Hepatocyte (in vitro differentiated cells): ENCODE measurements around the gene SIGLEC5. TPM values are rescaled to one million over a fixed set of nuclear protein-coding genes. Genes with fewer than 3 reads are reported as not detected.

ENCODE experiments used
- DNase-seq: peaks from one replicate; pipeline ENCODE4 v3.0.0-alpha.2; 2016; ENCODE audit warnings: low spot score
- H2AFZ ChIP-seq: fragments of 200-600 bp; sonication (generic); 2 replicates; pipeline ENCODE4 v1.6.0; 2016; ENCODE audit warnings: antibody characterized with exemption, mild to moderate bottlenecking
- H3K27ac ChIP-seq: fragments of 200-600 bp; sonication (generic); 2 replicates; pipeline ENCODE4 v1.5.1; 2016; ENCODE audit warnings: mild to moderate bottlenecking
- H3K27me3 ChIP-seq: fragments of 200-600 bp; sonication (generic); 2 replicates; pipeline ENCODE4 v1.6.1; 2016
- H3K36me3 ChIP-seq: fragments of 200-600 bp; sonication (generic); replicated peaks from 2 replicates; pipeline ENCODE4 v1.5.1; 2016; ENCODE audit warnings: low read depth; ENCODE audit not compliant: insufficient read depth
- H3K4me1 ChIP-seq: fragments of 200-600 bp; sonication (generic); 2 replicates; pipeline ENCODE4 v1.5.1; 2016; ENCODE audit warnings: mild to moderate bottlenecking, moderate library complexity; ENCODE audit not compliant: insufficient read depth
- H3K4me2 ChIP-seq: fragments of 200-600 bp; sonication (generic); 2 replicates; pipeline ENCODE4 v1.6.0; 2016
- H3K4me3 ChIP-seq: fragments of 200-600 bp; sonication (generic); 2 replicates; pipeline ENCODE4 v1.5.1; 2016; ENCODE audit warnings: mild to moderate bottlenecking
- H3K79me2 ChIP-seq: fragments of 200-600 bp; sonication (generic); 2 replicates; pipeline ENCODE4 v1.6.0; 2017; ENCODE audit warnings: mild to moderate bottlenecking
- H3K9me2 ChIP-seq: fragments of 200-600 bp; sonication (generic); replicated peaks from 2 replicates; pipeline ENCODE4 v1.6.0; 2017; ENCODE audit warnings: mild to moderate bottlenecking; ENCODE audit not compliant: insufficient read depth
- H3K9me3 ChIP-seq: fragments of 200-600 bp; sonication (generic); 2 replicates; pipeline ENCODE4 v1.5.1; 2016; ENCODE audit warnings: low read depth, mild to moderate bottlenecking
- H4K20me1 ChIP-seq: fragments of 200-600 bp; sonication (generic); 2 replicates; pipeline ENCODE4 v1.6.0; 2016; ENCODE audit warnings: mild to moderate bottlenecking; ENCODE audit not compliant: insufficient read depth, poor library complexity, severe bottlenecking
- EZH2 ChIP-seq: fragments of 200-600 bp; sonication (generic); IDR thresholded peaks from 2 replicates; pipeline ENCODE4 v1.6.1; 2016; ENCODE audit warnings: antibody characterized with exemption, mild to moderate bottlenecking, borderline replicate concordance
- EZH2phosphoT487 ChIP-seq: fragments of 200-600 bp; sonication (generic); IDR thresholded peaks from one replicate; pipeline ENCODE4 v1.6.1; 2018; ENCODE audit warnings: antibody characterized with exemption, mild to moderate bottlenecking, low read depth, moderate library complexity; ENCODE audit not compliant: unreplicated experiment, severe bottlenecking
- WGBS: methylation state at CpG from one replicate; pipeline ENCODE4 v1.1.6; 2016; ENCODE audit warnings: low lambda C conversion rate; ENCODE audit errors: missing lambda C conversion rate; 5-methylcytosine and 5-hydroxymethylcytosine counted together
- polyA plus RNA-seq: library from polyadenylated mRNA; unstranded; fragments of >200 nt; fragmentation: Nextera tagmentation; extraction: Ambion mirVana; gene quantifications from 2 replicates; pipeline ENCODE4 v1.2.1, GENCODE V29; 2016
- total RNA-seq: library from RNA; depleted of rRNA; stranded (reverse); fragments of >200 nt; gene quantifications from 2 replicates; pipeline ENCODE4 v1.2.3, GENCODE V29; 2014
- TF ChIP-seq, protein P1 (sequence below): fragments of 200-600 bp; sonication (generic); IDR thresholded peaks from 2 replicates; pipeline ENCODE4 v1.5.1; 2016; ENCODE audit warnings: antibody characterized with exemption, mild to moderate bottlenecking; ENCODE audit not compliant: poor library complexity

Gene SIGLEC5
- total and polyA plus RNA-seq, 2 experiments from 2014 or later = not detected

GRCh38 chr19:51632126-51632525 is 1.9 kb upstream of the SIGLEC5 start:
- Histone ChIP-seq H3K27ac (no peak overlapping the region), H3K9me2 (no peaks in the 10 kb centered on the region), H3K9me3 (no peaks in the 10 kb centered on the region), H3K4me3 (no peak overlapping the region), H3K4me1 (no peaks in the 10 kb centered on the region), H3K4me2 (no peak overlapping the region), H4K20me1 (no peaks in the 10 kb centered on the region), H3K36me3 (no peaks in the 10 kb centered on the region), H3K27me3 (no peaks in the 10 kb centered on the region), H3K79me2 (no peaks in the 10 kb centered on the region), H2AFZ (no peak overlapping the region)
- TF ChIP-seq, protein P1, sequence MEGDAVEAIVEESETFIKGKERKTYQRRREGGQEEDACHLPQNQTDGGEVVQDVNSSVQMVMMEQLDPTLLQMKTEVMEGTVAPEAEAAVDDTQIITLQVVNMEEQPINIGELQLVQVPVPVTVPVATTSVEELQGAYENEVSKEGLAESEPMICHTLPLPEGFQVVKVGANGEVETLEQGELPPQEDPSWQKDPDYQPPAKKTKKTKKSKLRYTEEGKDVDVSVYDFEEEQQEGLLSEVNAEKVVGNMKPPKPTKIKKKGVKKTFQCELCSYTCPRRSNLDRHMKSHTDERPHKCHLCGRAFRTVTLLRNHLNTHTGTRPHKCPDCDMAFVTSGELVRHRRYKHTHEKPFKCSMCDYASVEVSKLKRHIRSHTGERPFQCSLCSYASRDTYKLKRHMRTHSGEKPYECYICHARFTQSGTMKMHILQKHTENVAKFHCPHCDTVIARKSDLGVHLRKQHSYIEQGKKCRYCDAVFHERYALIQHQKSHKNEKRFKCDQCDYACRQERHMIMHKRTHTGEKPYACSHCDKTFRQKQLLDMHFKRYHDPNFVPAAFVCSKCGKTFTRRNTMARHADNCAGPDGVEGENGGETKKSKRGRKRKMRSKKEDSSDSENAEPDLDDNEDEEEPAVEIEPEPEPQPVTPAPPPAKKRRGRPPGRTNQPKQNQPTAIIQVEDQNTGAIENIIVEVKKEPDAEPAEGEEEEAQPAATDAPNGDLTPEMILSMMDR = no peak
- no peak for TF ChIP-seq EZH2
- DNase-seq = no peak
- 67% methylated on average over 5 of the region's 5 CpGs for WGBS

GRCh38 chr19:51628153-51628939 is 1.9 kb downstream of the SIGLEC5 start:
- no peaks in the 10 kb centered on the region for H3K36me3 ChIP-seq
- H3K79me2 ChIP-seq = no peaks in the 10 kb centered on the region
- no peak for DNase-seq
- no peak overlapping the region for H2AFZ ChIP-seq
- H3K4me2 ChIP-seq = no peak overlapping the region
- H4K20me1 ChIP-seq = no peaks in the 10 kb centered on the region
- H3K4me3 ChIP-seq = no peak overlapping the region
- TF ChIP-seq EZH2 (no peak), EZH2phosphoT487 (no peak)
- TF ChIP-seq, protein P1 = no peak
- no peaks in the 10 kb centered on the region for H3K27me3 ChIP-seq
- 90% methylated on average over 14 of the region's 14 CpGs for WGBS
- no peaks in the 10 kb centered on the region for H3K9me2 ChIP-seq
- H3K4me1 ChIP-seq = no peaks in the 10 kb centered on the region
- no peaks in the 10 kb centered on the region for H3K9me3 ChIP-seq
- no peak overlapping the region for H3K27ac ChIP-seq

GRCh38 chr19:51627491-51628138 is 2.6 kb downstream of the SIGLEC5 start:
- no peak overlapping the region for H3K4me2 ChIP-seq
- DNase-seq = no peak
- no peaks in the 10 kb centered on the region for H3K27me3 ChIP-seq
- 89% methylated on average over 16 of the region's 16 CpGs for WGBS
- no peak overlapping the region for H2AFZ ChIP-seq
- no peak overlapping the region for H3K4me3 ChIP-seq
- no peaks in the 10 kb centered on the region for H3K79me2 ChIP-seq
- H3K9me3 ChIP-seq = no peaks in the 10 kb centered on the region
- no peaks in the 10 kb centered on the region for H3K36me3 ChIP-seq
- H3K27ac ChIP-seq = no peak overlapping the region
- H3K4me1 ChIP-seq = no peaks in the 10 kb centered on the region
- TF ChIP-seq EZH2phosphoT487 (no peak), EZH2 (no peak)
- TF ChIP-seq, protein P1 = no peak
- no peaks in the 10 kb centered on the region for H3K9me2 ChIP-seq
- no peaks in the 10 kb centered on the region for H4K20me1 ChIP-seq
